Measurements from ENCODE around the gene ACY1. TPM values are rescaled to one million over a fixed set of nuclear protein-coding genes. Genes with fewer than 3 reads are reported as not detected.
A peak's percentile ranks its signal among the peaks of the same experiment; 100 is the strongest.

The ACY1 gene
- total RNA-seq, 1 donor from 2014 or later: 26.7 TPM

DNA sequence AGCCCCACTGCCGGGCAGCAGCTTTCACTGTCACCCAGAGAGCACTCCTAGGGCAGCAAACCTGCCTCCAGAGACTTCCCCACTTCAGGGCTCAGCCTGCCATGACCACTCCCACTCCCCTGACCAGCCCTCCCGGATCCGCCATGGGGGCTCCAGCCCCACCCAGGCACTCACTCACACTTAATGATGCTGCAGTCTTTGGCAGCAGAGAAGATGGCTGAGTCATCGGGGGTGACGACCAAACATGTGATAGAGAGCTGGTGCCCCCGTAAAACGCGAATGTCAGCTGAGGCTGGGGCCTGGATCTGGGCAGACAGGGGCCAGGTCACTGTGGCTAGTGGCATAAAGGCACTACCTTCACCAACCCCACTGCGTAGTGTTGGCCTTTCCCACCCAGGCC lies 46.3 kb upstream of the ACY1 start:
- Mint-ChIP-seq H3K27ac (no peak overlapping the region), H3K4me1 (peaks cover 27% of the 10 kb centered on the region), H3K36me3 (ENCODE audit: low read depth) (peaks cover 75% of the 10 kb centered on the region), H3K4me3 (no peak overlapping the region), H3K27me3 (no peaks in the 10 kb centered on the region), H3K9me3 (no peaks in the 10 kb centered on the region)
- TF ChIP-seq, protein P1, sequence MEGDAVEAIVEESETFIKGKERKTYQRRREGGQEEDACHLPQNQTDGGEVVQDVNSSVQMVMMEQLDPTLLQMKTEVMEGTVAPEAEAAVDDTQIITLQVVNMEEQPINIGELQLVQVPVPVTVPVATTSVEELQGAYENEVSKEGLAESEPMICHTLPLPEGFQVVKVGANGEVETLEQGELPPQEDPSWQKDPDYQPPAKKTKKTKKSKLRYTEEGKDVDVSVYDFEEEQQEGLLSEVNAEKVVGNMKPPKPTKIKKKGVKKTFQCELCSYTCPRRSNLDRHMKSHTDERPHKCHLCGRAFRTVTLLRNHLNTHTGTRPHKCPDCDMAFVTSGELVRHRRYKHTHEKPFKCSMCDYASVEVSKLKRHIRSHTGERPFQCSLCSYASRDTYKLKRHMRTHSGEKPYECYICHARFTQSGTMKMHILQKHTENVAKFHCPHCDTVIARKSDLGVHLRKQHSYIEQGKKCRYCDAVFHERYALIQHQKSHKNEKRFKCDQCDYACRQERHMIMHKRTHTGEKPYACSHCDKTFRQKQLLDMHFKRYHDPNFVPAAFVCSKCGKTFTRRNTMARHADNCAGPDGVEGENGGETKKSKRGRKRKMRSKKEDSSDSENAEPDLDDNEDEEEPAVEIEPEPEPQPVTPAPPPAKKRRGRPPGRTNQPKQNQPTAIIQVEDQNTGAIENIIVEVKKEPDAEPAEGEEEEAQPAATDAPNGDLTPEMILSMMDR (IDR thresholded peaks at IDR 0.05): no peak
- intact Hi-C loops (cut with micrococcal nuclease): no loop called here
- ChIA-PET CTCF (interaction anchor here (1.3 kb wide), 1 partner anchor 208 kb away, joined by 3 read pairs; no protein-coding TSS in a partner anchor), POLR2A (interaction anchor here (0.5 kb wide), 1 partner anchor 437 kb away, joined by 11 read pairs; the partner anchor contains the start of gene DCAF1)
- ATAC-seq (ENCODE audit: low read depth): no peak
- DNase-seq: no peak

DNA sequence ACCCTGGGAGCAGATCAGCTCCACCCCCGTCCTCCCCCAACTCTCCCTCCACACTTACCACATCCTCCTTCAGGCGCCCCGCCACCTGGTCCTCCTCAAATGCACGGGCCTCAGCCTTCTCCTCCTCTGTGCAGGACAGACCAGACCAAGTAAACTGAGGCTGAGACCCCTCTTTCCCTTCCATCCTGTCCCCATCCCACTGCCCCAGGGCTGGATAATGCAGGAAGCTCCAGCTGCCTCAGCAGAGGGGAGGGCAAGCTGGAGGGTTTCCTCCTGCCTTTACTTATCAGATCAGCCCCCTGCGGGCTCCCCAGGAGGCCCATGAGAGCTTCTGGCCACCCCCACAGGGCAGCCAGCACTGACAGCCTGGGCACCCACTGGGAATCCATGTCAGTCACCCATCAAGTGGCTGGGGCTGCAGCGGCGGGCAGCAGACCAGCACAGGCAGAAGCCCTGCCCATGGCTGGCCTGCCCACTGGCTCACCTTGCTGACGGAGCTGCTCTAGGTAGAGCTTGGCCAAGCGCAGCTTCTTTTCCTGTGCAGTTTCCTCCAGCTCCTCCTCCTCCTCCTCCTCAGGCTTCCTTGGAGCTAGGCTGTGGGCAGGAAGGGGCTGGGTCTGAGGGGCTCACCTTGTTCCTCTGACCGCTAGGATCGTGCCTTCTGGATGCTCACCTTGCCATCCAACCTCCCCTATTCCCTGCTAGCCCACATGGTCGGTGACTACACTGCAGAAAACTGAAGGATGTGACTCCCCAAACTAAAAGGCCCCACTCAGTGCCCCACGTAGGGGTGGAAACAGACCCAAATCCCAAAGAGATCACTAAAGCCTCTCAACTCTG lies 45.5 kb upstream of the ACY1 start:
- no peak overlapping the region for H3K4me3 Mint-ChIP-seq
- intact Hi-C loops (cut with micrococcal nuclease): no loop called here
- no peaks in the 10 kb centered on the region for H3K27me3 Mint-ChIP-seq
- DNase-seq (peak; percentile 12), ATAC-seq (ENCODE audit: low read depth) (no peak)
- no peaks in the 10 kb centered on the region for H3K9me3 Mint-ChIP-seq
- no peak overlapping the region for H3K27ac Mint-ChIP-seq
- TF ChIP-seq, protein P1 (IDR thresholded peaks at IDR 0.05): no peak
- ChIA-PET POLR2A (no interaction called here), CTCF (no interaction called here)
- H3K4me1 Mint-ChIP-seq: peaks cover 34% of the 10 kb centered on the region
- peaks cover 68% of the 10 kb centered on the region for H3K36me3 Mint-ChIP-seq (ENCODE audit: low read depth)

DNA sequence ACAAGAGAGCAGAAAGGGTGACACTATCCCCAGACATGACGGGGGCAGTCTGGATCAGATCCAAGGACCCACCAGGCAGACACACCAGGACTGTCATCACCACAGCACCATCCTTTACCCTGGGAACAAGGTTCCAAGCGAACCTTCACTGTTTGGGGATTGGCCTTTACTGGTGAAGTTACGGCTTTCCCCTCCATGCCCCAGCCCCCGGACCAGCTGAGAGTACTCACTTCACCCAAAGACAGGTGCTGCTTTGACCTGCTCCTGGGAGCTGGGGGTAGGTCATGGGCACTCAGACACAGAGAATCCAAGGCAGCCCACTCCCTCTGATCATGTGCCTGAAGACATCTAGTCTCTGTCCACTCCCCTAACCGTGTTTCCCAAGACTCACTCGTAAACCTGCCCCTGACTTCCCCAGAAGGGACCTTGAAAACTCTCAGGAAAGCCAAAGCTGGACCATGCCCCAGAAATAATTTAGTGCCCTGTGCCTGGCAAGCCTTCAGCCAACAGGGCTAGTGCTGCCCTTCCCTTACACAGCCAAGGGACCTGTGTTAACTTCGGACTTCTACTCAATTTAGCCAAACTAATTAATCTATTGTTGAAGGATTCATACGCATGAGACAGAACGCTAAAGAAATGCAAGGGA lies 44.4 kb upstream of the ACY1 start:
- no peak for ATAC-seq (ENCODE audit: low read depth)
- Mint-ChIP-seq H3K27me3 (no peaks in the 10 kb centered on the region), H3K4me1 (peaks cover 38% of the 10 kb centered on the region), H3K4me3 (peak overlapping the region; percentile 2), H3K9me3 (no peaks in the 10 kb centered on the region), H3K36me3 (ENCODE audit: low read depth) (peaks cover 58% of the 10 kb centered on the region), H3K27ac (no peak overlapping the region)
- CTCF ChIA-PET: no interaction called here
- TF ChIP-seq, protein P1 (IDR thresholded peaks at IDR 0.05): no peak
- peak; percentile 8 for DNase-seq
- POLR2A ChIA-PET: no interaction called here
- intact Hi-C loops (cut with micrococcal nuclease): no loop called here

DNA sequence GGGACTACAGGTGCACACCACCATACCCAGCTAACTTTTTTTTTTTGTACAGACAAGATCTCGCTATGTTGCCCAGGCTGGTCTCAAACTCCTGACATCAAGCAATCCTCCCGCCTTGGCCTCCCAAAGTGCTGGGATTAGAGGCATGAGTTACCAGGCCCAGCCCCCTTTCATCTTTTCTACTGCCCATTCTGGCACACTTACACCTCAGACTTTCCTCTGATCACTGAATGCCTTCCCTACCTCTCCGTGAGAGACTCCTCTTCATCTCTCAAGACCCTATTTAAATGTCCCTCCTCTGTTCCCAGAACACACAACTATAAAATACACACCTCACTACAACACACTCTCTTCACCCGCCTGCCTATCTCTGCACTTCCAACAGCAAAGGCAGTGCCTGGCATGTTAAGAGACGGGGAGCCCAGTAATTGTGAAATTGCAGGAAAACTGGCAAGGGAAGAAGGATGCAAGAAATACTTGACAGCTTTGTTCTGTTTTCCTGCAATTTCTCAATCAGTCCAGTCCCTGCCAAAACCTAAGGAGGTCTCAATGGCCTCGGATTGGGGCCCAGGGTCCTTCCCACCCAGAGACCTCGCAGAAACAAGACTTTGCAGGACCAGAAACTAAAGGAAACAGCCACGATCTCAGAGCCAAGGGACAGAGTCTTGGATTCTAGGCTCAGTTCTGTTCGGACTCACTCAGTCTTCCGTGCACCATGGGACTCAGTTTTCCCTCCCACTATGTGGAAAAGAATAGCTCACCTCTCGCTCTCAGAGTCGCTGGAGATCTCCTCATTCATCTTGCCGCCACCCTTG lies 42.5 kb upstream of the ACY1 start:
- Mint-ChIP-seq H3K9me3 (no peaks in the 10 kb centered on the region), H3K4me3 (peak overlapping the region; percentile 90), H3K27ac (peak overlapping the region; percentile 38), H3K27me3 (no peaks in the 10 kb centered on the region), H3K36me3 (ENCODE audit: low read depth) (peaks cover 38% of the 10 kb centered on the region), H3K4me1 (peaks cover 38% of the 10 kb centered on the region)
- intact Hi-C loops (cut with micrococcal nuclease): loop anchor here (5.0 kb wide), 1 partner anchor 766 kb away; the partner anchor contains the start of genes GLT8D1 and SPCS1
- TF ChIP-seq, protein P1 (IDR thresholded peaks at IDR 0.05): no peak
- peak; percentile 7 for DNase-seq
- POLR2A ChIA-PET: interaction anchor here (0.6 to 2.6 kb wide), 9 partner anchors 8 to 556 kb away, joined by 3 to 35 read pairs (median 4); partner anchors contain the start of genes ABHD14A, ABHD14B, MANF and PCBP4
- ATAC-seq (ENCODE audit: low read depth): no peak
- CTCF ChIA-PET: interaction anchor here (0.7 to 2.2 kb wide), 6 partner anchors 32 to 179 kb away, joined by 3 to 27 read pairs (median 4); partner anchors contain the start of genes ABHD14B, ACY1 and DUSP7

Data from activated B cell treated with CpG ODN at 0.5 μM for 24 hours (primary cell).